HCT116 (cell line): ENCODE data around the gene EN2. TPM values are rescaled to one million over a fixed set of nuclear protein-coding genes. Genes with fewer than 3 reads are reported as not detected.

Experiments
- ATAC-seq: fragments of 200-7000 bp; cut with Tn5 transposase; 2 replicates; pipeline ENCODE4 v1.9.1; 2020; ENCODE audit warnings: mild to moderate bottlenecking, moderate library complexity
- BruUV-seq: library from RNA; stranded (reverse); fragments of 400-500 nt; replicated peaks from 2 replicates; lab custom pipeline; 2021; lab: Mats Ljungman, UMichigan
- CTCF ChIA-PET: fragments of 300-600 bp; sonication (Branson Sonifier 250); formaldehyde crosslinking; loops from one replicate; lab custom pipeline; 2021; ENCODE audit warnings: antibody characterized with exemption; lab: Charles Lee
- POLR2A ChIA-PET: fragments of 300-600, 350-600 bp; sonication (Branson Sonifier 250); formaldehyde crosslinking; loops from one replicate; lab custom pipeline; 2021; ENCODE audit warnings: antibody characterized with exemption; lab: Charles Lee
- RAD21 ChIA-PET, 2 experiments: fragments of 300-600 bp; sonication (Branson Sonifier 250); formaldehyde crosslinking; loops; one replicate each; lab custom pipeline; 2023; ENCODE audit warnings: low total read pairs in 2 of 2; ENCODE audit not compliant: uncharacterized antibody in 2 of 2, unreplicated experiment in 2 of 2, low non-redundant PET in 1 of 2; lab: Charles Lee
- DNase-seq: peaks from one replicate; pipeline ENCODE4 v3.0.0-alpha.2; 2010; ENCODE audit warnings: low read depth, low spot score
- H2AFZ ChIP-seq: fragments of 200-600 bp; shearing (Covaris generic), sonication (generic); 2 replicates; pipeline ENCODE4 v1.6.1; 2017; ENCODE audit warnings: low read depth, mixed run types, mixed read lengths, antibody characterized with exemption, low read length; ENCODE audit not compliant: poor library complexity, severe bottlenecking
- H3K27ac ChIP-seq: 2 replicates; pipeline ENCODE4 v1.5.1; 2012; ENCODE audit warnings: low read depth, low read length
- H3K27me3 ChIP-seq: fragments of 200-600 bp; sonication (generic); 2 replicates; pipeline ENCODE4 v1.6.1; 2016; ENCODE audit warnings: mixed run types, low read length, mixed read lengths; ENCODE audit not compliant: insufficient read depth
- H3K36me3 ChIP-seq, 2 experiments: fragments of 200-500 bp in 1 of 2; fragments of 200-600 bp in 1 of 2; sonication (Bioruptor generic) in 1 of 2; sonication (generic) in 1 of 2; 2 replicates each; pipeline versions ENCODE4 v1.5.1 to v1.6.1; 2014 to 2016; ENCODE audit warnings: low read length in 2 of 2, inconsistent platforms in 1 of 2, mixed read lengths in 1 of 2, mixed run types in 1 of 2; ENCODE audit not compliant: insufficient read depth in 2 of 2, control insufficient read depth in 1 of 2
- H3K4me1 ChIP-seq, 2 experiments: fragments of 200-600 bp in 1 of 2; sonication (generic) in 1 of 2; 2 replicates each; pipeline versions ENCODE4 v1.5.1 to v1.6.1; 2012 to 2017; ENCODE audit warnings: low read length in 2 of 2, inconsistent platforms in 1 of 2, mild to moderate bottlenecking in 1 of 2, mixed read lengths in 1 of 2, mixed run types in 1 of 2, moderate library complexity in 1 of 2; ENCODE audit not compliant: insufficient read depth in 2 of 2, control insufficient read depth in 1 of 2
- H3K4me2 ChIP-seq: fragments of 200-600 bp; sonication (generic); 2 replicates; pipeline ENCODE4 v1.6.1; 2017; ENCODE audit warnings: mixed run types, low read length, mixed read lengths
- H3K4me3 ChIP-seq, 2 experiments: fragments of 200-600 bp in 1 of 2; sonication (generic) in 1 of 2; replicated peaks in 1 of 2; 2 replicates each; pipeline ENCODE4 v1.5.1; 2011 to 2016; ENCODE audit warnings: low read length in 2 of 2, control low read depth in 1 of 2, low read depth in 1 of 2, mild to moderate bottlenecking in 1 of 2, mixed read lengths in 1 of 2, mixed run types in 1 of 2
- H3K79me2 ChIP-seq: fragments of 200-600 bp; sonication (generic); 2 replicates; pipeline ENCODE4 v1.6.1; 2017; ENCODE audit warnings: mild to moderate bottlenecking, mixed run types, low read length, moderate library complexity, mixed read lengths; ENCODE audit not compliant: insufficient read depth
- H3K9ac ChIP-seq: fragments of 200-600 bp; sonication (generic); 2 replicates; pipeline ENCODE4 v1.6.1; 2016; ENCODE audit warnings: low read length, mixed read lengths
- H3K9me2 ChIP-seq: fragments of 200-600 bp; sonication (generic), shearing (Covaris generic); 2 replicates; pipeline ENCODE4 v1.6.1; 2017; ENCODE audit warnings: mixed run types, mild to moderate bottlenecking, moderate library complexity; ENCODE audit not compliant: insufficient read depth
- H3K9me3 ChIP-seq, 2 experiments: fragments of 200-500 bp in 1 of 2; fragments of 200-600 bp in 1 of 2; sonication (Bioruptor generic) in 1 of 2; sonication (generic) in 1 of 2; 2 replicates each; pipeline ENCODE4 v1.6.1; 2014 to 2017; ENCODE audit warnings: low read length in 2 of 2, mixed read lengths in 2 of 2, inconsistent platforms in 1 of 2, low read depth in 1 of 2, mild to moderate bottlenecking in 1 of 2, mixed run types in 1 of 2, moderate library complexity in 1 of 2; ENCODE audit not compliant: control insufficient read depth in 1 of 2, insufficient read depth in 1 of 2
- H4K20me1 ChIP-seq: fragments of 200-600 bp; sonication (generic), shearing (Covaris generic); 2 replicates; pipeline ENCODE4 v1.6.1; 2017; ENCODE audit warnings: mixed run types, mild to moderate bottlenecking, moderate library complexity; ENCODE audit not compliant: insufficient read depth
- CBX3 ChIP-seq: IDR thresholded peaks from 2 replicates; pipeline ENCODE4 v1.6.1; 2012; ENCODE audit warnings: low read depth
- CEBPB ChIP-seq: IDR thresholded peaks from 2 replicates; pipeline ENCODE4 v1.6.1; 2012; ENCODE audit warnings: low read depth
- ELF1 ChIP-seq: IDR thresholded peaks from 2 replicates; pipeline ENCODE4 v1.6.1; 2012; ENCODE audit warnings: low read depth, borderline replicate concordance
- EZH2phosphoT487 ChIP-seq: fragments of 200-600 bp; IDR thresholded peaks from 2 replicates; pipeline ENCODE4 v1.6.1; 2018; ENCODE audit warnings: antibody characterized with exemption, borderline replicate concordance
- JUND ChIP-seq: IDR thresholded peaks from 2 replicates; pipeline ENCODE4 v1.6.1; 2012
- POLR2A ChIP-seq: IDR thresholded peaks from 2 replicates; pipeline ENCODE4 v1.7.0; 2011; ENCODE audit warnings: borderline replicate concordance; ENCODE audit not compliant: insufficient read depth, insufficient read length; ENCODE audit errors: extremely low read depth
- POLR2AphosphoS5 ChIP-seq: IDR thresholded peaks from 2 replicates; pipeline ENCODE4 v1.6.1; 2011; ENCODE audit warnings: mild to moderate bottlenecking, low read depth, low read length, moderate library complexity
- RAD21 ChIP-seq: IDR thresholded peaks from 2 replicates; pipeline ENCODE4 v1.6.1; 2012; ENCODE audit warnings: low read depth, mild to moderate bottlenecking
- SP1 ChIP-seq: IDR thresholded peaks from 2 replicates; pipeline ENCODE4 v1.6.1; 2012; ENCODE audit warnings: low read depth
- TCF7L2 ChIP-seq: IDR thresholded peaks from 2 replicates; pipeline ENCODE4 v1.7.0; 2011; ENCODE audit warnings: borderline replicate concordance, inconsistent platforms; ENCODE audit not compliant: insufficient read depth, insufficient read length; ENCODE audit errors: extremely low read depth
- ZFX ChIP-seq: fragments of 450-650 bp; IDR thresholded peaks from 2 replicates; pipeline ENCODE4 v1.6.1; 2017
- ZNF274 ChIP-seq: fragments of 200-500 bp; sonication (Bioruptor generic); IDR thresholded peaks from 2 replicates; pipeline ENCODE4 v1.6.1; 2014; ENCODE audit warnings: mild to moderate bottlenecking, low read depth, low read length, inconsistent platforms
- intact Hi-C: fragments of 100-400 bp; cut with micrococcal nuclease; formaldehyde crosslinking; loops from 2 replicates; pipeline ENCODE4 v1.10.0; 2022
- total RNA-seq: library from RNA; stranded (reverse); gene quantifications from one replicate; pipeline ENCODE4 v1.2.1, GENCODE V29; 2021; ENCODE audit not compliant: unreplicated experiment
- TF ChIP-seq, protein P1 (sequence below): IDR thresholded peaks from 2 replicates; pipeline ENCODE4 v1.6.1; 2012
- TF ChIP-seq, protein P2 (sequence below), 3 experiments: fragments of 200-600 bp in 1 of 3; sonication (generic) in 1 of 3; IDR thresholded peaks in 2 of 3; conservative IDR thresholded peaks in 1 of 3; 2 replicates each; pipeline ENCODE4 v1.5.1; 2012 to 2017; ENCODE audit warnings: low read depth in 2 of 3, low read length in 2 of 3, antibody characterized with exemption in 1 of 3, borderline replicate concordance in 1 of 3, control low read depth in 1 of 3, mild to moderate bottlenecking in 1 of 3, mixed read lengths in 1 of 3, mixed run types in 1 of 3, moderate library complexity in 1 of 3; ENCODE audit not compliant: insufficient read depth in 1 of 3
- TF ChIP-seq, protein P3 (sequence below): IDR thresholded peaks from 2 replicates; pipeline ENCODE4 v1.6.1; 2012
- TF ChIP-seq, protein P4 (sequence below): IDR thresholded peaks from 2 replicates; pipeline ENCODE4 v1.6.1; 2011; ENCODE audit warnings: mild to moderate bottlenecking, low read length, moderate library complexity; ENCODE audit not compliant: insufficient replicate concordance; ENCODE audit errors: extremely low read depth

Gene EN2
- total RNA-seq, 1 experiment from 2014 or later, result 0.32 TPM

DNA sequence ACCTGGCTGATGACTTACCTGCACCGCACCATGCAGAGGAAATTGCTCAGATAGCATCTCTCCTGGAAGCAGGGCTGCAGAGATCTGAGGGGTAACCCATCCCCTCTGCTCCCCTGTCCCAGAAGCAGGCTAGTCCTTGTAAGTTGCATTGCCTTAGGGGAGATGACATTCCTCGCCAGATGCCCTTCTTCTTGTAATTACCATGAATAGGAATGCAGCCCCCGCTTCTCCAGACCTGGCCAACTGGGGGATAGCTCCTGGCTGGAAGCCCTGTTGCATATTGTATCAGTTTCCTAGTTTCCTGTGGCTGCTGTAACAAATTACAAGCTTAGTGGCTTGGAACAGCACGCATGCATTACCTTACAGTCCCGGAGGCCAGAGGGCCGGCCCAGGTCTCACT is 47.5 kb upstream of the EN2 start:
- no TSS peak for BruUV-seq
- intact Hi-C loops, result loop anchor here (10.0 kb wide), 1 partner anchor 124 kb away; no protein-coding TSS in a partner anchor
- Histone ChIP-seq H3K4me3 (no peak overlapping the region), H3K9ac (no peak overlapping the region), H3K4me1 (peaks cover 0 to 5% of the 10 kb centered on the region in 2 experiments; a peak in 1 of 4 replicates), H3K79me2 (no peaks in the 10 kb centered on the region), H3K27me3 (no peaks in the 10 kb centered on the region), H4K20me1 (no peaks in the 10 kb centered on the region), H3K36me3 (no peaks in the 10 kb centered on the region), H3K27ac (no peak overlapping the region), H3K9me2 (no peaks in the 10 kb centered on the region), H2AFZ (no peak overlapping the region), H3K9me3 (no peaks in the 10 kb centered on the region), H3K4me2 (no peak overlapping the region)
- ATAC-seq, result no peak
- ChIA-PET RAD21 (no interaction called here), POLR2A (no interaction called here), CTCF (no interaction called here)
- TF ChIP-seq JUND (no peak), POLR2AphosphoS5 (no peak), CBX3 (no peak), ELF1 (no peak), POLR2A (no peak), SP1 (no peak), TCF7L2 (no peak), ZNF274 (no peak), RAD21 (no peak), EZH2phosphoT487 (no peak), ZFX (no peak), CEBPB (no peak)
- TF ChIP-seq, protein P1, sequence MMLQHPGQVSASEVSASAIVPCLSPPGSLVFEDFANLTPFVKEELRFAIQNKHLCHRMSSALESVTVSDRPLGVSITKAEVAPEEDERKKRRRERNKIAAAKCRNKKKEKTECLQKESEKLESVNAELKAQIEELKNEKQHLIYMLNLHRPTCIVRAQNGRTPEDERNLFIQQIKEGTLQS, result no peak
- TF ChIP-seq, protein P2, sequence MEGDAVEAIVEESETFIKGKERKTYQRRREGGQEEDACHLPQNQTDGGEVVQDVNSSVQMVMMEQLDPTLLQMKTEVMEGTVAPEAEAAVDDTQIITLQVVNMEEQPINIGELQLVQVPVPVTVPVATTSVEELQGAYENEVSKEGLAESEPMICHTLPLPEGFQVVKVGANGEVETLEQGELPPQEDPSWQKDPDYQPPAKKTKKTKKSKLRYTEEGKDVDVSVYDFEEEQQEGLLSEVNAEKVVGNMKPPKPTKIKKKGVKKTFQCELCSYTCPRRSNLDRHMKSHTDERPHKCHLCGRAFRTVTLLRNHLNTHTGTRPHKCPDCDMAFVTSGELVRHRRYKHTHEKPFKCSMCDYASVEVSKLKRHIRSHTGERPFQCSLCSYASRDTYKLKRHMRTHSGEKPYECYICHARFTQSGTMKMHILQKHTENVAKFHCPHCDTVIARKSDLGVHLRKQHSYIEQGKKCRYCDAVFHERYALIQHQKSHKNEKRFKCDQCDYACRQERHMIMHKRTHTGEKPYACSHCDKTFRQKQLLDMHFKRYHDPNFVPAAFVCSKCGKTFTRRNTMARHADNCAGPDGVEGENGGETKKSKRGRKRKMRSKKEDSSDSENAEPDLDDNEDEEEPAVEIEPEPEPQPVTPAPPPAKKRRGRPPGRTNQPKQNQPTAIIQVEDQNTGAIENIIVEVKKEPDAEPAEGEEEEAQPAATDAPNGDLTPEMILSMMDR (IDR thresholded peaks at IDR 0.05 in 2 of 3, conservative IDR thresholded peaks at IDR 0.05 in 1 of 3; ENCODE audit: borderline replicate concordance in 1 of 3, insufficient read depth in 1 of 3, low read depth in 2 of 3, low read length in 2 of 3), result no peak
- TF ChIP-seq, protein P3, sequence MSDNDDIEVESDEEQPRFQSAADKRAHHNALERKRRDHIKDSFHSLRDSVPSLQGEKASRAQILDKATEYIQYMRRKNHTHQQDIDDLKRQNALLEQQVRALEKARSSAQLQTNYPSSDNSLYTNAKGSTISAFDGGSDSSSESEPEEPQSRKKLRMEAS, result no peak
- TF ChIP-seq, protein P4, sequence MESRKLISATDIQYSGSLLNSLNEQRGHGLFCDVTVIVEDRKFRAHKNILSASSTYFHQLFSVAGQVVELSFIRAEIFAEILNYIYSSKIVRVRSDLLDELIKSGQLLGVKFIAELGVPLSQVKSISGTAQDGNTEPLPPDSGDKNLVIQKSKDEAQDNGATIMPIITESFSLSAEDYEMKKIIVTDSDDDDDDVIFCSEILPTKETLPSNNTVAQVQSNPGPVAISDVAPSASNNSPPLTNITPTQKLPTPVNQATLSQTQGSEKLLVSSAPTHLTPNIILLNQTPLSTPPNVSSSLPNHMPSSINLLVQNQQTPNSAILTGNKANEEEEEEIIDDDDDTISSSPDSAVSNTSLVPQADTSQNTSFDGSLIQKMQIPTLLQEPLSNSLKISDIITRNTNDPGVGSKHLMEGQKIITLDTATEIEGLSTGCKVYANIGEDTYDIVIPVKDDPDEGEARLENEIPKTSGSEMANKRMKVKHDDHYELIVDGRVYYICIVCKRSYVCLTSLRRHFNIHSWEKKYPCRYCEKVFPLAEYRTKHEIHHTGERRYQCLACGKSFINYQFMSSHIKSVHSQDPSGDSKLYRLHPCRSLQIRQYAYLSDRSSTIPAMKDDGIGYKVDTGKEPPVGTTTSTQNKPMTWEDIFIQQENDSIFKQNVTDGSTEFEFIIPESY, result no peak
- no peak for DNase-seq
